HCT116 (cell line): ENCODE data around the gene EXOC6B. TPM values are rescaled to one million over a fixed set of nuclear protein-coding genes. Genes with fewer than 3 reads are reported as not detected.

ENCODE experiments used
- ATAC-seq: fragments of 200-7000 bp; cut with Tn5 transposase; 2 replicates; pipeline ENCODE4 v1.9.1; 2020; ENCODE audit warnings: mild to moderate bottlenecking, moderate library complexity
- BruUV-seq: library from RNA; stranded (reverse); fragments of 400-500 nt; replicated peaks from 2 replicates; lab custom pipeline; 2021; lab: Mats Ljungman, UMichigan
- CTCF ChIA-PET: fragments of 300-600 bp; sonication (Branson Sonifier 250); formaldehyde crosslinking; loops from one replicate; lab custom pipeline; 2021; ENCODE audit warnings: antibody characterized with exemption; lab: Charles Lee
- POLR2A ChIA-PET: fragments of 300-600, 350-600 bp; sonication (Branson Sonifier 250); formaldehyde crosslinking; loops from one replicate; lab custom pipeline; 2021; ENCODE audit warnings: antibody characterized with exemption; lab: Charles Lee
- RAD21 ChIA-PET, 2 experiments: fragments of 300-600 bp; sonication (Branson Sonifier 250); formaldehyde crosslinking; loops; one replicate each; lab custom pipeline; 2023; ENCODE audit warnings: low total read pairs in 2 of 2; ENCODE audit not compliant: uncharacterized antibody in 2 of 2, unreplicated experiment in 2 of 2, low non-redundant PET in 1 of 2; lab: Charles Lee
- DNase-seq: peaks from one replicate; pipeline ENCODE4 v3.0.0-alpha.2; 2010; ENCODE audit warnings: low read depth, low spot score
- H2AFZ ChIP-seq: fragments of 200-600 bp; shearing (Covaris generic), sonication (generic); 2 replicates; pipeline ENCODE4 v1.6.1; 2017; ENCODE audit warnings: low read depth, mixed run types, mixed read lengths, antibody characterized with exemption, low read length; ENCODE audit not compliant: poor library complexity, severe bottlenecking
- H3K27ac ChIP-seq: 2 replicates; pipeline ENCODE4 v1.5.1; 2012; ENCODE audit warnings: low read depth, low read length
- H3K27me3 ChIP-seq: fragments of 200-600 bp; sonication (generic); 2 replicates; pipeline ENCODE4 v1.6.1; 2016; ENCODE audit warnings: mixed run types, low read length, mixed read lengths; ENCODE audit not compliant: insufficient read depth
- H3K36me3 ChIP-seq, 2 experiments: fragments of 200-500 bp in 1 of 2; fragments of 200-600 bp in 1 of 2; sonication (Bioruptor generic) in 1 of 2; sonication (generic) in 1 of 2; 2 replicates each; pipeline versions ENCODE4 v1.5.1 to v1.6.1; 2014 to 2016; ENCODE audit warnings: low read length in 2 of 2, inconsistent platforms in 1 of 2, mixed read lengths in 1 of 2, mixed run types in 1 of 2; ENCODE audit not compliant: insufficient read depth in 2 of 2, control insufficient read depth in 1 of 2
- H3K4me1 ChIP-seq, 2 experiments: fragments of 200-600 bp in 1 of 2; sonication (generic) in 1 of 2; 2 replicates each; pipeline versions ENCODE4 v1.5.1 to v1.6.1; 2012 to 2017; ENCODE audit warnings: low read length in 2 of 2, inconsistent platforms in 1 of 2, mild to moderate bottlenecking in 1 of 2, mixed read lengths in 1 of 2, mixed run types in 1 of 2, moderate library complexity in 1 of 2; ENCODE audit not compliant: insufficient read depth in 2 of 2, control insufficient read depth in 1 of 2
- H3K4me2 ChIP-seq: fragments of 200-600 bp; sonication (generic); 2 replicates; pipeline ENCODE4 v1.6.1; 2017; ENCODE audit warnings: mixed run types, low read length, mixed read lengths
- H3K4me3 ChIP-seq, 2 experiments: fragments of 200-600 bp in 1 of 2; sonication (generic) in 1 of 2; replicated peaks in 1 of 2; 2 replicates each; pipeline ENCODE4 v1.5.1; 2011 to 2016; ENCODE audit warnings: low read length in 2 of 2, control low read depth in 1 of 2, low read depth in 1 of 2, mild to moderate bottlenecking in 1 of 2, mixed read lengths in 1 of 2, mixed run types in 1 of 2
- H3K79me2 ChIP-seq: fragments of 200-600 bp; sonication (generic); 2 replicates; pipeline ENCODE4 v1.6.1; 2017; ENCODE audit warnings: mild to moderate bottlenecking, mixed run types, low read length, moderate library complexity, mixed read lengths; ENCODE audit not compliant: insufficient read depth
- H3K9ac ChIP-seq: fragments of 200-600 bp; sonication (generic); 2 replicates; pipeline ENCODE4 v1.6.1; 2016; ENCODE audit warnings: low read length, mixed read lengths
- H3K9me2 ChIP-seq: fragments of 200-600 bp; sonication (generic), shearing (Covaris generic); 2 replicates; pipeline ENCODE4 v1.6.1; 2017; ENCODE audit warnings: mixed run types, mild to moderate bottlenecking, moderate library complexity; ENCODE audit not compliant: insufficient read depth
- H3K9me3 ChIP-seq, 2 experiments: fragments of 200-500 bp in 1 of 2; fragments of 200-600 bp in 1 of 2; sonication (Bioruptor generic) in 1 of 2; sonication (generic) in 1 of 2; 2 replicates each; pipeline ENCODE4 v1.6.1; 2014 to 2017; ENCODE audit warnings: low read length in 2 of 2, mixed read lengths in 2 of 2, inconsistent platforms in 1 of 2, low read depth in 1 of 2, mild to moderate bottlenecking in 1 of 2, mixed run types in 1 of 2, moderate library complexity in 1 of 2; ENCODE audit not compliant: control insufficient read depth in 1 of 2, insufficient read depth in 1 of 2
- H4K20me1 ChIP-seq: fragments of 200-600 bp; sonication (generic), shearing (Covaris generic); 2 replicates; pipeline ENCODE4 v1.6.1; 2017; ENCODE audit warnings: mixed run types, mild to moderate bottlenecking, moderate library complexity; ENCODE audit not compliant: insufficient read depth
- CEBPB ChIP-seq: IDR thresholded peaks from 2 replicates; pipeline ENCODE4 v1.6.1; 2012; ENCODE audit warnings: low read depth
- ELF1 ChIP-seq: IDR thresholded peaks from 2 replicates; pipeline ENCODE4 v1.6.1; 2012; ENCODE audit warnings: low read depth, borderline replicate concordance
- MAX ChIP-seq: IDR thresholded peaks from 2 replicates; pipeline ENCODE4 v1.6.1; 2012
- REST ChIP-seq: IDR thresholded peaks from 2 replicates; pipeline ENCODE4 v1.6.1; 2012; ENCODE audit warnings: low read depth
- YY1 ChIP-seq: IDR thresholded peaks from 2 replicates; pipeline ENCODE4 v1.6.1; 2011; ENCODE audit warnings: low read length, low read depth, moderate library complexity, mild to moderate bottlenecking; ENCODE audit not compliant: insufficient replicate concordance; ENCODE audit errors: extremely low read depth
- ZNF274 ChIP-seq: fragments of 200-500 bp; sonication (Bioruptor generic); IDR thresholded peaks from 2 replicates; pipeline ENCODE4 v1.6.1; 2014; ENCODE audit warnings: mild to moderate bottlenecking, low read depth, low read length, inconsistent platforms
- intact Hi-C: fragments of 100-400 bp; cut with micrococcal nuclease; formaldehyde crosslinking; loops from 2 replicates; pipeline ENCODE4 v1.10.0; 2022
- total RNA-seq: library from RNA; stranded (reverse); gene quantifications from one replicate; pipeline ENCODE4 v1.2.1, GENCODE V29; 2021; ENCODE audit not compliant: unreplicated experiment

Gene EXOC6B
- total RNA-seq, 1 experiment from 2014 or later, result 25.4 TPM

- no peaks in the 10 kb centered on the region for H3K27me3 ChIP-seq
- no peaks in the 10 kb centered on the region for H3K79me2 ChIP-seq
- peaks cover 0 to 4% of the 10 kb centered on the region in 2 experiments; a peak in 1 of 4 replicates for H3K4me1 ChIP-seq
- H3K9me3 ChIP-seq, result no peaks in the 10 kb centered on the region; a peak in 1 of 4 replicates
- DNase-seq (no peak), ATAC-seq (no peak)
- ChIA-PET CTCF (interaction anchor here (1.3 kb wide), 1 partner anchor 80 kb away, joined by 4 read pairs; no protein-coding TSS in a partner anchor), RAD21 (no interaction called here), POLR2A (interaction anchor here (1.1 kb wide), 1 partner anchor 10 kb away, joined by 3 read pairs; no protein-coding TSS in a partner anchor)
- H3K27ac ChIP-seq, result no peak overlapping the region
- no peak overlapping the region for H2AFZ ChIP-seq
- no peak overlapping the region for H3K9ac ChIP-seq
- H3K9me2 ChIP-seq, result no peaks in the 10 kb centered on the region
- no peak for TF ChIP-seq MAX
- no peaks in the 10 kb centered on the region for H4K20me1 ChIP-seq
- BruUV-seq, result no TSS peak
- H3K4me3 ChIP-seq, result no peak overlapping the region
- H3K4me2 ChIP-seq, result no peak overlapping the region
- intact Hi-C loops, result no loop called here
- H3K36me3 ChIP-seq, result no peaks in the 10 kb centered on the region; a peak in 1 of 4 replicates
Observed at GRCh38 chr2:72782520-72782919, 43.3 kb downstream of the EXOC6B start.

- Histone ChIP-seq H3K9me2 (no peaks in the 10 kb centered on the region), H3K4me3 (no peak overlapping the region), H3K9ac (no peak overlapping the region), H3K4me2 (no peak overlapping the region), H3K27me3 (no peaks in the 10 kb centered on the region), H3K4me1 (peaks cover 0 to 4% of the 10 kb centered on the region in 2 experiments; a peak in 1 of 4 replicates), H3K79me2 (no peaks in the 10 kb centered on the region), H3K9me3 (no peaks in the 10 kb centered on the region; a peak in 1 of 4 replicates), H3K36me3 (no peaks in the 10 kb centered on the region), H4K20me1 (no peaks in the 10 kb centered on the region), H3K27ac (no peak overlapping the region), H2AFZ (no peak overlapping the region)
- ATAC-seq, result no peak
- POLR2A ChIA-PET, result no interaction called here
- no peak for DNase-seq
- intact Hi-C loops, result no loop called here
- BruUV-seq, result no TSS peak
- TF ChIP-seq ZNF274 (no peak), CEBPB (no peak), ELF1 (no peak), YY1 (no peak), REST (no peak)
- CTCF ChIA-PET, result interaction anchor here (0.9 to 1.3 kb wide), 2 partner anchors 81 to 396 kb away, joined by 3 read pairs; no protein-coding TSS in a partner anchor
- RAD21 ChIA-PET, result no interaction called here
Observed at GRCh38 chr2:72781480-72781879, 44.4 kb downstream of the EXOC6B start.
